ENCODE data around the gene DDX4.

DNA sequence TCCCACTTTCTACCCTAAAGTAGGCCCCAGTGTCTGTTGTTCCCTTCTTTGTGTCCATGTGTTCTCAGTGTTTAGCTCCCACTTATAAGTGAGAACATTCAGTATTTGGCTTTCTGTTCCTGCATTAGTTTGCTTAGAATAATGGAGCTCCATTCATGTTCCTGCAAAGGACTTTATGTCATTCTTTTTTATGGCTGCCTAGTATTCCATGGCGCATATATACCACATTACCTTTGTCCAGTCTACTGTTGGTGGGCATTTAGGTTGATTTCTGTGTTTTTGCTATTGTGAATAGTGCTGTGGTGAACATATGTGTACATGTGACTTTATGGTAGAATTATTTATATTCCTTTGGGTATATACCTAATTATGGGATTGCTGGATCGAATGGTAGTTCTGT lies 30.4 kb downstream of the DDX4 start:
- TF ChIP-seq, protein P1, sequence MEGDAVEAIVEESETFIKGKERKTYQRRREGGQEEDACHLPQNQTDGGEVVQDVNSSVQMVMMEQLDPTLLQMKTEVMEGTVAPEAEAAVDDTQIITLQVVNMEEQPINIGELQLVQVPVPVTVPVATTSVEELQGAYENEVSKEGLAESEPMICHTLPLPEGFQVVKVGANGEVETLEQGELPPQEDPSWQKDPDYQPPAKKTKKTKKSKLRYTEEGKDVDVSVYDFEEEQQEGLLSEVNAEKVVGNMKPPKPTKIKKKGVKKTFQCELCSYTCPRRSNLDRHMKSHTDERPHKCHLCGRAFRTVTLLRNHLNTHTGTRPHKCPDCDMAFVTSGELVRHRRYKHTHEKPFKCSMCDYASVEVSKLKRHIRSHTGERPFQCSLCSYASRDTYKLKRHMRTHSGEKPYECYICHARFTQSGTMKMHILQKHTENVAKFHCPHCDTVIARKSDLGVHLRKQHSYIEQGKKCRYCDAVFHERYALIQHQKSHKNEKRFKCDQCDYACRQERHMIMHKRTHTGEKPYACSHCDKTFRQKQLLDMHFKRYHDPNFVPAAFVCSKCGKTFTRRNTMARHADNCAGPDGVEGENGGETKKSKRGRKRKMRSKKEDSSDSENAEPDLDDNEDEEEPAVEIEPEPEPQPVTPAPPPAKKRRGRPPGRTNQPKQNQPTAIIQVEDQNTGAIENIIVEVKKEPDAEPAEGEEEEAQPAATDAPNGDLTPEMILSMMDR (IDR thresholded peaks at IDR 0.05), result no peak
- no peak for TF ChIP-seq POLR2A (IDR thresholded peaks at IDR 0.05)

All from esophagus squamous epithelium (tissue), 4 donors.